Mammary epithelial cell (primary cell): ENCODE measurements around the gene ITGAD.

ENCODE experiments used
- EZH2 ChIP-seq: IDR thresholded peaks from 2 replicates; pipeline ENCODE4 v1.6.1; 2012; ENCODE audit warnings: low read length, inconsistent platforms, borderline replicate concordance
- TF ChIP-seq, protein P1 (sequence below), 2 donors: IDR thresholded peaks in 1 of 2; conservative IDR thresholded peaks in 1 of 2; 2 replicates each; pipeline ENCODE4 v1.5.1; 2011 to 2012; ENCODE audit warnings: inconsistent platforms in 2 of 2, low read length in 2 of 2, mild to moderate bottlenecking in 2 of 2, control low read depth in 1 of 2, low read depth in 1 of 2; ENCODE audit not compliant: insufficient read depth in 1 of 2; ENCODE audit errors: extremely low read depth in 1 of 2

DNA sequence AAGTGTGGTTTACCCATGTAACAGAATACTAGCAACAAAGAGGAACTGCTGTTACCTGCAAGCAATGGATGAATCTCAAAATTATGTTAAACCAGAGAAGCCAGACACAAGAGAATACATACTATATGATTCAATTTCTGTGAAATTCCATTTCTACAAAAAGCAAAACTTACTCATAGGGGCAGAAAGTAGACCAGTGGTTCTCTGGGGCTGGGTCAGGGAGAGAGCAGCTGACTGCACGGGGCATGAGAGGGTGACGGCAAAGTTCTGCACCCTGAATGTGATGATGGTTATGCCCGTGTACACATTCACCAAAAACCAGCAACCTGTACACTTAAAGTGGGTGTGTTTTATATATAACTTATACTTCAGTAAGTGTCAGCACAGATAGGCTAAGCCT, 46.4 kb downstream of the ITGAD start:
- TF ChIP-seq, protein P1, sequence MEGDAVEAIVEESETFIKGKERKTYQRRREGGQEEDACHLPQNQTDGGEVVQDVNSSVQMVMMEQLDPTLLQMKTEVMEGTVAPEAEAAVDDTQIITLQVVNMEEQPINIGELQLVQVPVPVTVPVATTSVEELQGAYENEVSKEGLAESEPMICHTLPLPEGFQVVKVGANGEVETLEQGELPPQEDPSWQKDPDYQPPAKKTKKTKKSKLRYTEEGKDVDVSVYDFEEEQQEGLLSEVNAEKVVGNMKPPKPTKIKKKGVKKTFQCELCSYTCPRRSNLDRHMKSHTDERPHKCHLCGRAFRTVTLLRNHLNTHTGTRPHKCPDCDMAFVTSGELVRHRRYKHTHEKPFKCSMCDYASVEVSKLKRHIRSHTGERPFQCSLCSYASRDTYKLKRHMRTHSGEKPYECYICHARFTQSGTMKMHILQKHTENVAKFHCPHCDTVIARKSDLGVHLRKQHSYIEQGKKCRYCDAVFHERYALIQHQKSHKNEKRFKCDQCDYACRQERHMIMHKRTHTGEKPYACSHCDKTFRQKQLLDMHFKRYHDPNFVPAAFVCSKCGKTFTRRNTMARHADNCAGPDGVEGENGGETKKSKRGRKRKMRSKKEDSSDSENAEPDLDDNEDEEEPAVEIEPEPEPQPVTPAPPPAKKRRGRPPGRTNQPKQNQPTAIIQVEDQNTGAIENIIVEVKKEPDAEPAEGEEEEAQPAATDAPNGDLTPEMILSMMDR (conservative IDR thresholded peaks at IDR 0.05 in 1 of 2, IDR thresholded peaks at IDR 0.05 in 1 of 2; ENCODE audit: extremely low read depth in 1 of 2, insufficient read depth in 1 of 2, low read depth in 1 of 2, low read length in 2 of 2) = no peak
- TF ChIP-seq EZH2 = no peak
